Transverse colon (tissue), 4 donors: ENCODE data around the gene KCNG4.

Experiments
- CTCF ChIP-seq, 5 experiments: fragments of 200-600 bp in 3 of 5; fragments of 450-650 bp in 2 of 5; sonication (generic) in 3 of 5; IDR thresholded peaks; 1 replicate in 2 of 5; 2 replicates in 3 of 5; pipeline ENCODE4 v1.5.1; 2016 to 2017; ENCODE audit warnings: antibody characterized with exemption in 5 of 5, inconsistent platforms in 3 of 5, mild to moderate bottlenecking in 2 of 5, moderate library complexity in 1 of 5
- POLR2AphosphoS5 ChIP-seq, 3 donors: sonication (generic); formaldehyde crosslinking; IDR thresholded peaks; one replicate each; pipeline ENCODE4 v1.6.1; 2016; ENCODE audit warnings: antibody characterized with exemption in 3 of 3

DNA sequence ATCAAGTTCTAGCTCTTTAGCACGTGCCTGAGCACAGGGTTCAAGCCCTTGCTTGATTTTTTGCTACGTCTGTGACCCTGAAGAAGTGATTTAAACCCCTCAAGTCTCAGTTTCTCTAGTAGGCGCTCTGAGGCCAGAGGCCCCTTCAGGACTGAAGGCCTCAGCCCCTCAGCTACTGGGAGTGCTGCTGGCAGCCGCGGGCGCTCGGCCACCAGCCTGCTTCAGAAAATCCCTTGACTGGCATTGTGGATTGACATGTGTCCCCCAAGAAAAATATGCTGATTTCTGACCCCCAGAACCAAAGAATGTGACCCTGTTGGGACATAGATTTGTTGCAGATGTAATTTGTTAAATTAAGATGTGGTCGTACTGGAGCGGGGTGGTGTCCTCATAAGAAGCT is 34.7 kb upstream of the KCNG4 start:
- TF ChIP-seq CTCF (IDR thresholded peaks at IDR 0.05) (no peak), POLR2AphosphoS5 (IDR thresholded peaks at IDR 0.05) (no peak)
